Measurements from ENCODE around the gene NDP.
A peak's percentile ranks its signal among the peaks of the same experiment; 100 is the strongest.

Gene NDP

DNA sequence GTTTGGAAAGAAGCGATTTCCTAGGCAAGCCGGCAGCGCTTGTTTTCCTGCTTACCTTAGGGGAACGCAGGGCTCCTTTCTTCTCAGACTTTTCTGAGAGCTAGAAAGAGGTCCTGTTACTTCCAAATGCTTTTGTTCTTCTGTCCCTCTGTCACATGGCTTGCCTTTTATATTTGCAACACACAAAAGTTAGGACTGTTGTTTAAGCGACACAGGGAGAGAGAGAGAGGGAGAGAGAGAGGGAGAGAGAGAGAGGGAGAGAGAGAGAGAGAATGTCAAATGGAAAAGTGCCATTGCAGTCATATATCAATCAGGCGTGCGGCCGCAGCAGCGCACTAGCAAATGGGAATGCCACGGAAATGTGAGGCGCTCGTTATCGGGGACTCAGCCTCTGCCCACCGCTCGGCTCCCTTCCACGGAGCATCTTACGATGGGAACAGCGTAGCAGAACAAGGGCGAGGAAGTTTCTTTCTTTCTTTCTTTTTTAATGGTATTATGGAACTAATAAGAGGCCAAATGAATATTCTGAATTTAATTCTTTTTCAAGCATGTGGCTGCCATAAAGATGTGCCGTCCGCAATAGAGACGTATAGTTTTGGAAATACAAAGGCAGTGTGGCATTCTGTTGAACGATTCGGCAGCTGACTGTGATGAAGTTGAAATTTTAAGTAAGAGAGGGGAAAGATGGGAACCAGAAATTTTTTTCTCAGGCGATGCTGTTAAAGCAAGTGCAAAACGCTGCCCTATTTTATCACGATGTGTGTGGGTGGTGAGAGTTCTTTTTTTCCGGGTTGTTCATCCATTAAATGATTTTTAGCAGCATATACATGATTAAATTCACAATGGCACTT is at the start of gene NDP:
Gene NDP (minus strand): TSS at position 142 of the 851 bp plus-strand sequence. CDS start 14,745 bp downstream, outside the sequence.
- DNase-seq: no peak

- no peak for DNase-seq
Observed at GRCh38 chrX:44022964-44023363, 49.8 kb upstream of the NDP start.

DNA sequence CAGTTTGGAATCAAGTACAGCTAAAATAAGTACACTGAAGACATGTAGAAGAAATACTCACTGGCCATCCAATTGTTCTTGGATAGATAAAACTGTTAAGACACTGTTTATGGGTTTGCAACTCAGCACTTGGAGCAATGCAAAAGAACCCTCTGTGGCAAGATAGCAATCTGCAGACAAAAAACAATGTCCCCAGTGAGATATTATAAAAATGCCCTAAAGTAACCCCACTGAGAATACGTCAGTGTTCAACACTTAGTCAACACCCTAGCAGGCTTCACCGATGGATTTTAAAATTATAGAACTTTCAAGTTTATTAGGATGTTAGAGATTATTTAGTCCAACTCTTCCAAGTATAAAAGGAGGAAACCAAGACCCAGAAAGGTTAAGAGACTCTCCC is 47.5 kb upstream of the NDP start:
- no peak for DNase-seq

- no peak for DNase-seq
Observed at GRCh38 chrX:44019911-44020310, 46.7 kb upstream of the NDP start.

DNA sequence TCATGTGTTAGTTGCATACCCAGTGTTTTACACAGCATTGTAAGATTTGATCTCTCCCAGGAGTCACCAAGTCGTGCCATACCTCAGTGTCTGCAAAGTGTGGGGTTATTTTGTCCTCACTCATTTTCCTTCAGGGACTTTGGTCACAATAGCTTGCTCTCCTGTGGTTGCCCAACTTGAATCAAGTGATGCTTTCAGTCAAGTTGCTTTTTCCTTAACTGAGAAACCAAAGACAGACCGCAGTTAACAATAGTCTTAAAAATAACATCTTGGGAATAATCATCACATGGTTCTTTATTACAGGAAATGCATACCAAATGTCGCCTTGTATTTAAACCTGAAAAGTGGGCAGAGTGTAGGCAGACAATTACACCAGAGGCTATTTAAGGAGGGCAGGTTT is 44.5 kb upstream of the NDP start:
- DNase-seq: no peak

- DNase-seq: no peak
Observed at GRCh38 chrX:44016906-44017305, 43.7 kb upstream of the NDP start.

GRCh38 chrX:44012484-44013096 is 39.4 kb upstream of the NDP start:
- DNase-seq: no peak

- no peak for DNase-seq
Observed at GRCh38 chrX:44011506-44011905, 38.3 kb upstream of the NDP start.

DNA sequence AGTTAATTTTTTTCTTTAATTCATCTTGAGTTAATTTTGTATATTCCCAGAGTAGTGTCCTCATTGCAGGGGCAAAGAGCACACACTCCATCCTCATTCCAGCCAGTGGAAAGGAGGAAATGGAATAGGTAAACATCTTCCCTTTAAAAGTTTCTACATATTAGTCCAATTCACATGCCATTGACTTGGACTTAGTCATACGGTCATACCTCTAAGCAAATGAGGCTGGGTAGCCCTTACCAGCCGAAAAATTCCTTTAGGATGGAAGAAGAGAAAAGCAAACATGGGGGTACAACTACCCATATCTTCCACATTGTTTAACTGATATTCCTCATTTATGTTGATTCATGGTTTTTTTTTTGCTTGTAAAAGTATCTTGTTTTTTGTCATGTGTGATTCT is 37.4 kb upstream of the NDP start:
- DNase-seq: no peak

GRCh38 chrX:44006081-44006480 is 32.9 kb upstream of the NDP start:
- DNase-seq: no peak

- no peak for DNase-seq
Observed at GRCh38 chrX:44003975-44004374, 30.8 kb upstream of the NDP start.

DNA sequence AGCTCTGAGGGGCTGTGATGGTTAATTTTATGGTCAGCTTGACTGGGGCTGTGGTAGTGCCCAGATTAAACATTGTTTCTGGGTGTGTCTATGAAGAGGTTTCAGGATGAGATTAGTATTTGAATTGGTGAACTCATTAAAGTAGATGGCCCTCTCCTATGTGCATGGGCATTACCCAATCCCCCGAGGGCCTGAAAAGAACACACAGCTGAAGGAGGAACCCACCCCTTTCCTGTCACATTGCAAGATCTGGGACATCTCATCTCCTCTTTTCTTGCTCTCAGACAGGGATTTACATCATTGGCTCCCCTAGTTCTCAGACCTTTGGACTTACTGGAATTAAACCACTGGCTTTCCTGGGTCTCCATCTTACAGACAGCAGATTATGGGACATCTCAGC is 29.4 kb upstream of the NDP start:
- DNase-seq: no peak

DNA sequence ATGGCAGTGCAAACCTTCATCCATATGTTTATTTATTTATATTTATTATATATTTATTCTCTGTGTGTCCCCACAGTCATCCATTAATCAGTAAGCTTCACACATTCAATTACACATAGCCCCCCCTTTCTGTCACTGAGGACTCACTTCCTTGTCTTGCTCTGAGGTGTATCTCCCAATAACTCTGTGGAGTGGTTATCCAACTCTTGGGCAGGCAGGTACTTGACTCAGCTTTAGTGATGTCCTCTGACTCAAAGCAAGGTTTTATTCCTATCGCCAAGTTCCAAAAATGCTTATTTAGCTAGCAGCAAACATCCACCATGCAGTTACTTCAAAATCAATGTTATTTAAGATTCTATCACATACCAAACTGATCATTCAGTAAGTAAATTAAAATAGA is 25.2 kb upstream of the NDP start:
- no peak for DNase-seq

GRCh38 chrX:43996491-43996890 is 23.3 kb upstream of the NDP start:
- no peak for DNase-seq

- DNase-seq: no peak
Observed at GRCh38 chrX:43986083-43986482, 12.9 kb upstream of the NDP start.

DNA sequence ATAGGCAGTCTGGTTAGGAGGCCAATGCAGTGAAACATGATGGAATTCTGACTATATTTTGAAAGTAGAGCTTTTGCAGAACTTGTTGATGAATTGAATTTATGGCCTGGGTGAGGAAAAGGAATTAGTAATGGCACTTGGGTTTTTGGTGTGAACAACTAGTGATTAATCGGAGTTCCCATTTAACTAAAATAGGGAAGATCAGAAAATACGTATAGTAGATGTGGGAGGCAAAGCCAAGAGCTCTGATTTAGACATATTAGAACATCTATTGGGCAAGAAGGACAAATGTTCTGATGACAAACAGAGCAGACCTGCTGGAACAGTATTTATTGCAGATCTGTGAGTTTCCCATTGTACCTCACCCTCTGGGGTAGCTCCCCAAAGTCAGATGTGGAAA is 12.3 kb upstream of the NDP start:
- no peak for DNase-seq

- no peak for DNase-seq
Observed at GRCh38 chrX:43978226-43978625, 5.0 kb upstream of the NDP start.

DNA sequence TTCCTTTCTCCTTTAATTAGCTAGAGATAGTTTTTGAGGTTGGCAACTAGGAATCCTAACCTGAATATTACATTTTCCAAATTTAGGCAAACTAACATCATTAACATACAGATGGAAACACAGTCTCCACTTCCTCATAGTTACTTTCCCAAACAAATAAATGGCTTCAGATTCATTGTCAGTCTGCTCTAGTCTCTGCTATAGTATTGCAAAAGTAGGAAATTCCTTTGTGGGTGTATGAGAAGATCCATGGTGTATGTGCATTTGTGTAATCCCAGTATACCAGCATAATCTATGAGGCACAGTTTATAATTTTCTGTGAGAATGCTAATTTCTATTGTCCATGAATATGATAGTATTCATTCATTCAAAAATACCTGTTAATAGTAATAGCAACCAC is 3.0 kb upstream of the NDP start:
- DNase-seq: no peak

DNA sequence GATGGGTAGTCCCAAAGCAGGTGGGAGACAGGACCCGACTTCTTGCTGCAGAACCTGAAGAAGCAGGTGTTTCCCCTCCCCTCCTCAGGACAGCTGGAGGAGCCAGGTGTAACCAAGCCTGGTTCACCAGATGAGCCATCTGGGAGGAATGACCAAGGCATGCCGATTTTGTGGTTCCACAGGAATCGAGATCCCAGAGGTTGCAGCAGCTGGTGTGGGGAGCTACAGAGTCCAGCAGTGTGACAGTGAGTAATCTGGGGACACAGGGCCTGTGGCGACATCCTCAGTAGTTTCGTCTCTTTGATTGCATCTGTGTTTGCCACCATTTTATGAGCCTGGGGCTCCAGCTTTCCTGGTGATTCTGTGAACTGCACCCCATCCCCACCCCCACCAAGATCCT is 2.6 kb upstream of the NDP start:
- DNase-seq: no peak

GRCh38 chrX:43974741-43975465 is 1.7 kb upstream of the NDP start:
- no peak for DNase-seq

DNA sequence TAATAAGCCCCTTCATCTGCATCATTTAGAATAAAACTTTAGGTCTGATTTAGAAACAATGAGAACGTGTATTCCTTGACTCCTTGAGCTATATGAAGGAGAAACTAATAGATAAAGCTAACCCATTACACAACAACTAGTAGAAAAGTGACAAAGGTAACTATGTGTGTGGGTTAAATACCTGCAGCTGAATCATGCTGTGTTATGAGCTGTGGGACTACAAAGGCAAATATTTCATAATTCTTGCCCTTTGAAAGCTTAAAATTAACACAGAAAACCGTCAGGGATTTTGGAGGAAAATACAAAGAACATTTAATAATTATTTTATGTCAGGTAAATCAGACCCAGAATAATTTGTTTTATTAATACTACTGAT is 898 bp upstream of the NDP start:
- no peak for DNase-seq

- no peak for DNase-seq
Observed at GRCh38 chrX:43971966-43972961, 926 bp downstream of the NDP start.

DNA sequence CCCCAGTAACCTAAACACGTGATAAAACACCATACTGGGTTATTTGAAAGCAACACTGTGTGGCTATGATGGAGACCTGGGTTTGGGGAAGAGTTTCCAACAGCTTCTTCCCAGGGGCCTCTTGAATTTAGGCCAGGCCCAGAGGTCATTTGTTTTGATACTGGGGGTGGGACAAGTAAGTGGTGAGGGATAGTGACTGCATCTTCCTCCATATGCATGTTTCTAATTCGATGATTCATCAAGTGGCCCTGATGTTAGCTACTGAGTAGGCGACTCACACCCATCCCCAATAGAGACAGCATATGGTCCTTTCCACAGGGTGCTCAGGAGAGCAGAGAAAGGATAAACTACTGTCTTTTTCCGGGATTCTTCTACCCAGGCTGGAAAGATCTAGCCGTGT is 2.7 kb downstream of the NDP start:
- peak; percentile 2 for DNase-seq

Measured in NCI-H2171 treated with DMSO at 0.1 percent for 48 hours (cell line).